Right ventricle myocardium superior (tissue), 1 donor: ENCODE data around the gene SEPSECS. TPM values are rescaled to one million over a fixed set of nuclear protein-coding genes. Genes with fewer than 3 reads are reported as not detected.

Source experiments
- ATAC-seq: fragments of 200-7000 bp; cut with Tn5 transposase; one replicate; pipeline ENCODE4 v1.9.1; 2020; ENCODE audit warnings: mild to moderate bottlenecking; ENCODE audit not compliant: poor library complexity
- DNase-seq: peaks from one replicate; pipeline ENCODE4 v3.0.0-alpha.2; 2020
- intact Hi-C: fragments of 100-400 bp; cut with DNase I; formaldehyde crosslinking; loops from one replicate; pipeline ENCODE4 v1.11.2; 2022
- total RNA-seq: library from RNA; stranded (reverse); fragmentation: NEBNext Ultra II Directional; extraction: Animal tissue kit (Norgen Biotek cat#: 25700); gene quantifications from one replicate; pipeline ENCODE4 v1.2.1, GENCODE V29; 2021
- donor health status: DM: no; HTN: yes; CAD: no; lungs with severe emphysema.

Gene SEPSECS
- total RNA-seq, 1 donor from 2014 or later, result 5.0 TPM

DNA sequence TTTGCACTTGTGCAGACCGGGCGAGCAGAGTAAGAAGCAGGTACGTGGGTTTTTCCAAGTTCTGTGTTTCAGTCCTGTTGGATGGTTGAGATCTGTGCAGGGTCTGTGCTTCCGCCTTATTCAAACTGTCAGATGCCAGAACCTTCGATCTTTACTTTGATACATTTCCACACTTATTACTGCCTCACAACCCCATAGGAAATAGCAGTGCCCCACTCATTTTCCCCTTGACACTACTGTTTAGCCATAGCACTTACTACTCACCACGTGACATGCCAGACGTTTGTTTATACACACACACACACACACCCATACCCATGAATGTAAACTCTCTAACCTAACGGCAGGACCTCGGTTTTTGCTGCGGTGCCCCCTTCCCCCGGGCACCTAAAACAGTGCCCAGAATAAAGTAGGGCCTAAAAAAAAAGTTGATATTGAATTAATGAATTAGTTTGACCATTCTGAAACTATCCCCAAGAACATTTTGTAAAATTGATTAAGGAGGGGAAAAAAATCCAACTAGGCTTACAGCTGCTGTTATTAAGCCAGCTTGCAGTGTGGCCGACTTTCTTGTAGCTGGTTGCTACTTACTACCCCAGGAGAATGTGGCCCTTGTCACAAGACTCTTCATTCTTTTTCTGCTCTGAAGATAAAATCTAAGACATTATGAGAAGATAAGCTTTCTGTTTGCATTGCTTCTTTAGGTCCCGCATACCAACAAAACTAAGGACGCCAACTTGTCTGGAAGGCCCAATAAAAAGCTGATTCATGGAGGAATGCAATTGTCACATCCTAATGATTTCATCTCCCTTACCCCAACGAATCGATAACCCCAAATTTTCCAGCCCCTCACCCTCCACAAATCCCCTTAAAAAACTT lies 704 bp upstream of the SEPSECS start:
- intact Hi-C loops, result no loop called here
- ATAC-seq, result peak; percentile 54
- DNase-seq, result no peak

DNA sequence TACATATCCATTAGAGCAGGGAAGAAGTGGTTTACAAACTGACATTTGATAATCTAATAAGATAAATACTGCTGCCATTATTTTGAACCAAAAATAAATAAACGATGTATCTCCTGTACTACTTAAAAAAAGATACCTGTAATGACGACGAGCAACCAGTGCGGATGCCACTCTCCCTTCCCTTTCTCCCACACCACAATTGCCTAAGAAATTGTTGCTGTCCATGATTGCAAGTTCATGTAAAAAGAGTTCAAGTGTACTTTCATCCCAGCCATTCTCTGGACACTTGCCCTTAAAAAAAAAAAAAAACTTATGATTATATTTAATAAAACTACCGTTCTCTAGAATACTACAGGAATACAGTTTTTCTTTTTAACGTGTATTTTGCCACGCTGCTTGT lies 1.4 kb downstream of the SEPSECS start:
- intact Hi-C loops, result no loop called here
- no peak for DNase-seq
- no peak for ATAC-seq

DNA sequence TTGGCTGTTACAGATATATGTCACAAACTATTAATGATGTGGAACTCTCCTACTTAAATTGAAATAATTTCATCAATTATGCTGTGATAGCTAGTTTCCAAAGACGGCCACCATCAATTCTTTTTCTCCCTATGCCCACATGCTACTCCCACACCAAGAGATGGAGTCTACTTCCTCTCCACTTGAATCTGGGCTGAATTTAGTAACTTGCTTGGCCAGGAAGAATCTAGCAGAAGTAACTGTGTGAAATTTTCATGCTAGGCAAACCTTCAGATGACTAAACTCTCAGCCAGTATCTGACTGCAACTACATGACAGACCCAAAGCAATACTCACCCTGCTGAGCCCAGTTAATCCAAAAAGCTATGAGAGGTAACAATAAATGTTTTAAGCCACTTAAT lies 3.2 kb downstream of the SEPSECS start:
- intact Hi-C loops, result no loop called here
- DNase-seq (no peak), ATAC-seq (no peak)

DNA sequence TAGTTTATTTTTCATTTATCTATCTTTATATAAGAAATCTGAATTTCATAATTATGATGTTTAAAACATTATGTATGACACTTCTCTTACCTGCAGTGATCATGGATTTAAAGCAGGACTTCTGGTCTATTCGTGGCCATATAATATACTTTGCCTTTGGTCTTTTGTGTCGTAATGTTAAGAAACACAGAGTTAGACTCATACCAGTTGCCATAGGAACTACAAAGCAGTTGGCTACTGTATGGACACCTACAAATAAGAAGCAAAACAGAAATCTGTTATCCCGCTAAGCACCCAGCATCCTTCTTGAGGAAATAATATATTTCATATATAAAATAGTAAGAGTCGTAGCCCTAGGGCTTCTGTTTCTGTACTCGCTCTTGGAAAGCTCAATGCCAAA lies 4.3 kb downstream of the SEPSECS start:
- intact Hi-C loops, result no loop called here
- ATAC-seq (no peak), DNase-seq (no peak)

DNA sequence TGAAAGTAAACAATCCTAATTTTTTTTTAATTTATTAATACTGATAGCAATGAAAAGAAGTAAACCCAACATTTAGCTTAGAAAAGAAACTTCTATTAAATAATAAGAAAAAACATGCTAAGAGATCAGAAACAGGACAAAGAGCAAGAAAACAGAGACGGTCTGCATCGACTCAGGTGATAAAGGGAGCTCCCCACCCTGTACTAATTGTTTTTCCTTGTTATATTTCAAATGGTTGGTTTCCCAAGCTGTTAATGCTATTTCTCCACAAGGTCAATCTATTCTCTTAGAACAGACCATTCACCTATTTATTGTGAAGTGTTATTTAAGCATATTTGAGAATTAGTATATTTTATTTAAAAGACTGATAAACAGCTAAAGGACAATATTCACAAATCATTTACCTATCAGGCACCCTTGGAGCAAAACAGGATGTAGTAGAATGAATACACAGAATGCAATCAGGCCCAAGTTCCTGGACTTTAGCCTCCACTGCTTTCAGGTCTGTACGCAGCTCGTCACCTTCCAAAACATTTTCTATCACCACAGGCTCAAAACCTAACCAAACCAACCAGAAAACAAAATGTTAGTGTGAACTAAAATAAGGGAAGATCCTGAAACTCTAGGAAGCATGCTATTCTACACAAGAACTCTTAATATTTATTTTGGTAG lies 5.5 kb downstream of the SEPSECS start:
- DNase-seq (no peak), ATAC-seq (no peak)
- intact Hi-C loops, result no loop called here

DNA sequence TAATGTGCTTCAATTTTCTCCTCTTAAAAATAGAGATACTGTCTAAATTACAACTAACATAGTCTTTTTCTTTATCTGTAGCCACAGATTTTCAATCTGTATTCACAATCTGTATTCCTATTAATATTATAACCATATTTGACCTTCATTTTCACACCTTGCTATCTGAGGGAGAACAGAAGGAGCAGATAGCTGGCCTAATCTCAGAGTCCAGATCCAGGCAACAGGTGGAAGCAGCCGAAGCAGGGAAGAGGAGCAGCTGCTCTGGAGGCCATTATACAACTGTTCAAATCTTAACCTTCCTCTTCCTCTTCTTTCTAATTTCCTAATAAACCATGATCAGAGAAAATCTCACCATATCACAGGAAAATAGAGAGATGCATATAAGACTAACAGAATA lies 14.2 kb downstream of the SEPSECS start:
- intact Hi-C loops, result loop anchor here (5.0 kb wide), 1 partner anchor 169 kb away; no protein-coding TSS in a partner anchor
- ATAC-seq (no peak), DNase-seq (no peak)

DNA sequence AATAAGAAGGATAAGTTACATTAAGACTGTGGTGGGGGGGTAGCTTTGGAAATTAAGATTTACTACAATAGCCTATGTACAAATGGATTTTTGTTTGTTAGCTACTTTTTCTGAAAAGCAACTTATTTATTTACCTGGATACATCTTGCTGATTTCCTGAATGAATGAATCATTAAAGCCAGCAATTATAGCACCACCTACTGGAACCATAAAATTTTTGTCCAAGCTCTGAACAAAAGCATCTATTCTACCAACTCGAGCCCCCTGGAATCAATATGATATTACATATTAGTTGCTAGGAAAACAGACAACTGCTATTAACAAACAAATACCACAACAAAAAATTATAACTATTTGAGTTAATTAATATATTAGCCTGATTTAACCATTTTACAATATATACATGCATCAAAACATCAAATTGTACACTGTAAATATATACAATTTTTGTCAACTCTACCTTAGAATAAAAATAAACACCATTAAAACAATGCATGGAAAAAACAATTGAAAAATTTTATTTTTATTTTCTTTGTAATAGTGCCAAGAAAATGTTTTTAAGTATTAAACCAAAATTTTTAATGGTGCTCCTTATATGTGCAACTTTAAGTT lies 15.3 kb downstream of the SEPSECS start:
- ATAC-seq, result peak; percentile 38
- no peak for DNase-seq
- intact Hi-C loops, result loop anchor here (2.0 to 5.0 kb wide), 2 partner anchors 114 to 168 kb away; partner anchors contain the start of gene LGI2

DNA sequence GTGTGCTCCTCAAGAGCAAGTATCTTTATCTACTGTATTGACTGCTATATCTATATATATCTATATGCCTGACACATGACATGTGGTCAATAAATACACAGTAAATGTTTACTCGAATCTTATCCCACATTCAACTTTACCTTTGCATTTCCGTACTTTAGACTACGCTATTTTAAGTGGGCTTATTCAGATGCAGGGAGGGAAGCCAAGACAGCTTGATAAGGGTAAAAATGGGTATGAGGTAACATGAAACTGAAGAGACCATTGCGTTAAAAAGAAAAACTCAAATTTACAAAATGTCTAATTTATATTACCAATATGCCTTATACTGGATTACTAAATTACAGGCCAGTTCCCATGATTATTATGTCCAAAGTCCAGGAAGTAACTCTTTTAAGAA lies 17.8 kb downstream of the SEPSECS start:
- DNase-seq, result no peak
- intact Hi-C loops, result no loop called here
- peak; percentile 58 for ATAC-seq

DNA sequence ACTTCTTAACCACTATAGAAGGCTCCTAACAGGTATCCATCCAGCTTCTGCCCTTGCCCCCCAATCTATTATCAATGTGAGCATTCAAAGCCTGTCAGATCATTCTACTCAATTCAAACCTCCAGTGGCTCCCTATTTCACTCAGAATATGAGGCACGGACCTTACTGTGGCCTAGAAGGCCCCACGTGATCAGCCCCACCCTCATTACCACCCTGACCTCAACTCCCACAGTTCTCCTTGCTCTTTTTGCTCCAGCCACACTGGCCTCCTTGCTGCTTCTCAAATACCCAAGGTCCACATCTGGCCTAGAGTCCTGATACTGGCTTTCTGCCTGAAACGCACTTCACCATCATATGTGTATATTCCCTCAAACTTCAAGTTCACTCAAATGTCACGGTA lies 18.7 kb downstream of the SEPSECS start:
- no peak for DNase-seq

DNA sequence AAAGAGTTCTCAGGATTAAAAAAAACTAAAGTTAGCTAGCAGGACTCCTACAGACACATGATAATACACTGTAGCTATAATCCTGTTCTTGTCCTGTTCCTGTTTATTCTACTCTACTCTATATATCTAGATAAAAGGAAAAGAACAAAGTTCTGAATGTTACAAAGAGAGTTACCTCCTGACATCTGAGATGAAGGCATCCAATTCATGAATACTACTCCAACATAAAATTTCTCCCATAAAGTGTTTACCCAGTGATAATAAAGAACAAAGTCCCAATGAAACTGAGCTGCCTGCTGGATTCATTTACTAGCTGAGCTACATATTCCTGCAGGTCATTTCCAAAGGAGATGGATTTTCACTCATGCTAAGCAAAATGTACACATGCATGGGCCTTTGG lies 27.1 kb downstream of the SEPSECS start:
- intact Hi-C loops, result no loop called here
- no peak for DNase-seq
- no peak for ATAC-seq

More for the DNA sequence above, 18.7 kb downstream of the SEPSECS start:
- intact Hi-C loops, result no loop called here
- ATAC-seq, result no peak

DNA sequence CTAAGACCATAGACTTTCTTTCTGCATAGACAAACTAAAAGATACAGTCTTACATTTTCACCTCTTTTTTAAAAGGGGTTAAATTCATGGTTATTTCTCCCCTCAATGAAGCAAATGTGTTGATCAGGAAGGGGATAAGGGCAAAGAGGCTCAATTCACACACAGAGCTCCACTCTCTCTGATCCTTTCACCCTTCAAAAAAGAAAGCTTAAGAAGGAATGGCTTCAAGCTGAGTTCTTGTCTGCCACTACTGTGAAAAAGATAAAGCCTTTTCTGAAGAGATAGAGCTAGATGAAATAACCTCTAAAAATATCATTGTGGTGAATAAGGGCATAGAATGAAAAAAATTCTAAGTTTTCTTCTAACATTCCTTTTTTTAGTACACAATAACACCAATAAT lies 28.3 kb downstream of the SEPSECS start:
- DNase-seq (no peak), ATAC-seq (no peak)
- intact Hi-C loops, result no loop called here

DNA sequence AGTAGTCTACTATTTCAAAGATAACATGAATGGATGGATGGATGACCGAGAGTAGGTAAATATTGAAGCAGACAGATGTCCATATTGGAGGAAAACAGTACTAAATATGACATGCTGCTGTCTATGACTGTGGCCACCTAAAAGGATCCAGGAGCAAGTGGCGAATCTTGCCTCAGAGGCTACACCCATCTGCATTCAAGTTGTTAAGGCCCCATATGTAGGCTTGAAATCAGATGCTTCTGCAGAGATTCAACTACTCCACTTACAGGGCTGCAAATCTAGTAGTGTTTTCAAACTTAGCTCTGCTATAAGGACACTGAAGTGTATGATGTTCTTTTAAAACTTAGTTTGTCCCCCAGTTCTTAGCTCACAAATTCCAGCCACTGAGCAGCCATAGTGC lies 28.9 kb downstream of the SEPSECS start:
- ATAC-seq (no peak), DNase-seq (no peak)
- intact Hi-C loops, result no loop called here

DNA sequence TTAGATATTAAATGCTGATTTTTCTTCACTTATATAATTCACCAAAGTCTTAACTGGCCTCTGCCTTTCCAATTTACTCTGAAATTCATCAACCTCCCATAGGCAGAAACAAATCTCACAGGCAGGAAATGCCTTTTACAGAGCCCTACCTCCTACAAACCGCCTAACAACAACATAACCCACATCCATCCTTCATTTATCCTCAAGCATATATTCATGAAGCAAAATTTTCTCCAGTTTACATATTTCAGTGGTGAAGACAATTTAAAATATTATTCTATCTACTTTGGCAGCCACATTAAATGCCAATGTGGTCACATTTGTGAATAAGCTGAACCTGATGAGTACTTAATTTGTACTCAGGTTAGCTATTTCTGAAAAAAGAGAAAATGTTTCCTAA lies 30.3 kb downstream of the SEPSECS start:
- no peak for ATAC-seq
- intact Hi-C loops, result no loop called here
- no peak for DNase-seq

DNA sequence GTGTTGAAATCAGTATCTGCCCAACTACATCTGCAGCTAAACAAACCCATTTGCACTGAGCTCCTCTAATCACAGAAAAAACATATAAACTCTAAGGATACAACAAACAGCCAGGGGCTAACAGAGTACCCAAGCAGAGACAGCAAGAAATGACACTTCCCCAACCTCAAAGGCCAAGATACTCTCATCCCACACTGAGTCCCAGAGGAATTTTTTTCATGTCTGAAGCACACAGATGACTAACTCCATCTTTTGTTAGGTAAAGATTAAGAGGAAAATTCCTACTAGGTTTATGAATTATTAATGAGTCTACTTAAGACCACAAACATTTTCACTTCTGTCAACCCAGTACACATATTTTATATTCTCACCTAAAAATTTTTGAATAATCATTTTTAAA lies 31.6 kb downstream of the SEPSECS start:
- intact Hi-C loops, result no loop called here
- no peak for ATAC-seq

DNA sequence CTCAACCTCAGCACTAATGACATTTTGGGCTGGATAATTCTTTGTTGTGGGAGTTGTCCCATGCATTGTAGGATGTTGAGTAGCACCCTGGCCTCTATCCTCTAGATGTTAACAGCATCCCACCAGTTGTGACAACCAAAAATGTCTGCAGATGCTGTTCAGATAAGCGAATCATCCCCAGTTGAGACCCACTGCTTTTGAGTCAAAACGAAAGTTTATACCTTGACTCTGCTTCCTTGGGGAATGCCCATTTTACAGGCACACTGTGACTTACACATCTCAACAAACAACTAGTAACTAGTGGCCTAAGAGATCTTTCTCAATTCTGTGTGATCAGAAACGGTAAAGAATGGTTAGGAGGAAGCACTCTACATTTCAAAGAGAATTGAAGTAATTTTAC lies 37.0 kb downstream of the SEPSECS start:
- DNase-seq, result no peak
- no peak for ATAC-seq
- intact Hi-C loops, result no loop called here

More for the DNA sequence above, 31.6 kb downstream of the SEPSECS start:
- DNase-seq, result no peak

DNA sequence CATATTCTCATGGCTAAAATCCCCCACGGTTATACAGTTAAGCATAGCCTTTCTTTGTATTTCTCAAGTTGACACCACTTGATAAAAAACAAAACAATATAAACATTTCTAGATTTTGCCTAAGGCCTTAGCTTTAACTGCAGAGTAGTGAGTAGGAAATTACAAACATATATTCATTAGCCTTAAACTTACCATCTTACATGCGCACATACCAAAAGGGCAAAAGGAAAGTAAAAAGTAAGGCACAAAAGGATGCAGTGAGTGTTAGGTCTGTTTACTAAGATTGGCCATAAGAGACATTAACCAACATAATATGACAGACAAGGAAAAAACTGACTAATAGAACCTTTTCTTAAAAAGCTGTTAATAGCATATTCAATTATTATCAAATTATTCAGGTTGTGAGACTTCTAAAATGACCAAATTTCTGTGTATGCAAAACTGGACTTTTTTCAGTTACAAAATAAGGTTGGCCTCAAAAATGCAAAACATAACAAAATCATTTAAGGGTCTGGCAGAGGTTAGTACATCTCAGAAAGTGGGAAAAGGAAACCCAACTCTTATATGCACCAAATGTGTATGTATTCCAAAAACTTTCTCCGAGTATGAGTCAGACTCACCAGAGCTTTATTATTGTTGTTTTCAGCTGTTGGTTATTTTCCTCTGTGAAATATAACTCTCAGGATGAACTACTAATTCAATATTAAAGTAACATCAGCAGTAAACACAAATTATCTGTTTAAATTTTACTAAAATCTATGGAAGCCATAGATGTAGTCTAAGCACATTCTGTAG lies 39.9 kb downstream of the SEPSECS start:
- DNase-seq (no peak), ATAC-seq (no peak)
- intact Hi-C loops, result no loop called here

DNA sequence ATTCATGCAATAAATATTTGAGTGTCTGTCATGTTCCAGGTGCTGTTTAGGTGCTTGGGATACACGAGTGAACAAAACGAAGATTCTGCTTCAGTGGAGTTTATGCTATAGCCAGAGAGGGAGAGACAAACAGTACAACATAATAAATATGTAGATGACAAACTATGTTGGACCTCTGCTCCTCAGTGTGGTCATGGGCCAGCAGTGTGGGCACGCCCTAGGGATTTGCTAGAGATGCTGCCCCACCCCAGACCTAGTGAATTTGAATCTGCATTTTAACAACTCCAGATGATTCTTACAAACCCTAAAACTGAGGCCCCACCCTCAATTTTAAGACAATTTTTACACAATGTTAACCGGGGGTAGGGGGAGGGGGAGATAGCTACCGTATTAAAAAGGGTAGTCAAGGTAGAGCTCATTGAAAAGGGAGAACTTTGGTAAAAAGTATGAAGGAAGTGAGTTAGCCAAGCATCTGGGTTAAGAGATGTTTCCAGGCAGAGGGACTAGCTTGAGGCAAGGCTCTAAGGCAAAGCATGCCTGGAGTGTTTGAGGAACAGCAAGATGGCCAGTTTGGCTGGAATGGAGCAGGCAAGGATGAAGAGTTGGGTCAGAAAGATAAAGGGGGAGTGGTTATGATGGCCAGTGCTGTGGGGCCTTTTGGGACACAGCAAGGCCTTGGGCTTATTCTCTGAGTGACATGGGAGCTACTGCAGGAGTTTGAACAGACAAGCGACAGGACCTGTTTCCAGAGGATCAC lies 42.4 kb downstream of the SEPSECS start:
- intact Hi-C loops, result no loop called here
- DNase-seq (no peak), ATAC-seq (no peak)

DNA sequence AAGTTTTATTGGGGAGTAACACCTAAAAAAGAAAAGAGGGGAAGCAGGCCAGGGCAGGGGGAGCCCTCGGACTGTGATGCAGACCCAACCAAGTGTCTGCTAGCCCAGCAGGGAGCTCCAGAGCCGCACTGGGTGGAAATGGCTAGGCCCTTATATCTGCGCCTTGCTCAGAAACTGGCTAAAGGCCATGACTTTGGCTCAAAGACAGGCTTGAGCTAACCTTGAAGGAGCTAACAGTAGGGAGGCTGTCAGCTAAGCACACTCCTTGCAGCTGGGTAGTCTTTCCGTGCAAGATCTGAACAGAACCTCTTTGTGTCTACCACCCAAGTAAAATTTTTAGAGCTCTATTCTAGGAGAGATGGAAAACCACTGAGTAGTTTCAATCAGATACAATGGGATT lies 43.0 kb downstream of the SEPSECS start:
- intact Hi-C loops, result no loop called here
- DNase-seq, result no peak
- ATAC-seq, result no peak
